ENCODE measurements around the gene CAMTA1.
A peak's percentile ranks its signal among the peaks of the same experiment; 100 is the strongest.
"Not testable (repeated sequence)": the region's sequence is repeated elsewhere in the genome, so short reads cannot be mapped to it uniquely, and the experiment has no call there.

CAMTA1 gene

DNA sequence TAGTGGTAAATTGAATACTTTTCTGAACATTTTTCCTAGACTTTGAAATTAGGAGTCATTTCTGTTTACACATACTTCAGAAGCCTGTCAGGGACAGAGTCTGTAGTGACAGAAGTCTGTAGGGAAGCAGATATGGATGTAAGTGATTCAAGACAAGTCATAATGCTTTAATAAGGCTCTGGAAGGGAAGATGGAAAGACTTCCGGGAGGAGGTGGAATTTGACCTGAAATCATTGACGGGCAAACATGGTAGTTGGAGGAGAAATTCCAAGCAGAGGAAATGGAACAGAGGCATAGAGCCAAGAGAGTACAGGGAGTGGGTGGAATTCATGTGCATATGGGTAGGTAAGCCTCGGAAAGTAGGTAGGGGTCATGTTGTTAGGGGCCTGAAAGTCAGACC is 22.5 kb downstream of the CAMTA1 start:
- no peak for DNase-seq (ENCODE audit: low read depth)

DNA sequence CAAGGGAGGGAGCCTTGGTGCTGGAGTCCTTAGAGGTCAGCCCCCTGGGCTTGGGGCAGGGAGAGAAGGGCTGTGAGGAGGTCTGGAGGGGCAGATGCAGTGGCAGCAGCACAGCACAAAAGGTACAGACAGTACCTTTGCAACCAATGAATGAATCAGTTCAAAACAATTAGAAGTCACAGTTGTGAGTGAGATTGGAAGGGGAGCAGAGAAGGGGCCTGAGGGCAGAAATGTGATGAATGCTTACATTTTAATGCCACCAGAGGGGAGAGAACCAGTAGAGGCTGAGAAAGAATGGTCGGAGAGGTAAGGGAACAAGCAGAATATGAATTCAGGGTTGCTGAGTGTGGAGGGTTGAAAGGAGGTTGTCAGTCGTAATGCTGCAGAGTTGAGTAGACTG is 24.2 kb downstream of the CAMTA1 start:
- DNase-seq (ENCODE audit: low read depth), result no peak

DNA sequence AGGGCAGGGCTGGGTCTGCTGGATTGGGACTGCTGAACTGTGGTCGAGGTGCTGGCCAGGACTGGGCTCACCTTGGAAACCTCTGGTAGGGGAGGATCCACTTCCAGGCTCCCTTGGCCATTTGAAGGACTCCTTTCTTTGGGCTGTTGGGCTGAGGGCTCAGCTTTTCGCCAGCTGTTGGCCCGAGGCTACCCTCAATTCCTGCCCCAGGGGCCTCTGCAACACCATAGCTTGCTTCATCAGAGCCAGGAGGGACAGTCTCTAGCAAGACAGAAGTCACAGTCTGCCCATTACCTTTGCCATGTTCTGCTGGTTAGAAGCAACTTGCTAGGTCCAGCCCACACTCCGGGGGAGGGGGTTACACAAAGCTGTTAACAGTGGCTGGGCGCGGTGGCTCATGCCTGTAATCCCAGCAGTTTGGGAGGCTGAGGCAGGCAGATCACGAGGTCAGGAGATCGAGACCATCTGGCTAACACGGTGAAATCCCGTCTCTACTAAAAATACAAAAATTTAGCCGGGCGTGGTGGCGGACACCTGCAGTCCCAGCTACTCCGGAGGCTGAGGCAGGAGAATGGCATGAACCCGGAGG is 25.0 kb downstream of the CAMTA1 start:
- not testable (repeated sequence) for DNase-seq (ENCODE audit: low read depth)

DNA sequence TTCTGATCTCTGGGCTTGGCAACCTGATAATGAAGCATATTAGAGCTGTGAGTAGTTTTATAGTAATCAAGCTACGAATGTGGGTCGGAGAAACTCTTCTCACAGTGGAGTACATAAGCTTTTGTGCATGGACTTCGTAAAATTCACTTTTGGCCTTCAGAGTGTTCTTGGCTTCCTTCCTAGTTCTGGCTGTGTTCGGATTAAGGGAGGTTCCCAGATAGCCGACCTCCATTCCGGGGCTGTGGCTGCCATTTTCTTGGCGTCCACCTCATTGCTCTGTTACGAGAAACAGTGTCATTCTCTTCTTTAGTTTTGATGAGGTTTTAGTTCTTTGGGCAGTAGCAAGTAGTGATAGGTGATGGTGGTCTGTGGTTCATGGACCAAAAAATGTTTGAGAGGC is 26.3 kb downstream of the CAMTA1 start:
- no peak for DNase-seq (ENCODE audit: low read depth)

DNA sequence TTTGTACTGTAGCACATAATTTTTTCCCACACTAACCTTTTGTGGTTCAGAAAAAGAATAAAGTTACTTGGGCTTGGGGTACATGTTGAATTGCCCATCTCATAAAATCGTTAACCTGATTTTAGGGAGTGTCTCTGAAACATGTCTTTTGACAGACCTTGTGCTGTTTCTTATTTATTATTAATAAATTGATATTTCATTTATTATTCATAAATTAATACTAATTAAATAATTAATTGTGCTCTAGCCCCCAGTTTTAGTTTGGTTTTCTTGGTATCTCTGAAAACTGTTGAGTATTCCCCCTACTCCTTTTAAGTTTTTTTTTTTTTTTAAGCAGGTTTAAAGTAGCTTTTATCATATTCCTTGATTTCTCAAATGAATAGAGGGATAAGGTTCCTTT is 27.9 kb downstream of the CAMTA1 start:
- no peak for DNase-seq (ENCODE audit: low read depth)

DNA sequence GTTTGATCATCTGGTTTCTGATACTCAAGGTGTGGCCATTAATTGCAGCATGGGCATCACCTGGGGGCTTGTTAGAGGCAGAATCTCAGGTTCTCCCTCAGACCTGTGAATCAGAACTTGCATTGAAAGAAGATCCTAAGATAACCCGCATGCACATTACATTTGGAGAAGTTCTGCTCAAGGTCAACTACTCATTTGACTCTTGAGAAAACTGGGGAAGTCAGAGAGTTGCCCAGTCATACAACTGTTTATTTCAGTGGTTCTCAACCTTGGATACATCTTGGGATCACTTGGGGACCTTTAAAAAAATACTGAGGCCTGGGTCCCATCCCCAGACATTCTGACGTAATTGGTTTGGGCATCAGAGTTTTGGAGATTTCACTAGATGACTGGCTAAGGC is 30.5 kb downstream of the CAMTA1 start:
- no peak for DNase-seq (ENCODE audit: low read depth)

DNA sequence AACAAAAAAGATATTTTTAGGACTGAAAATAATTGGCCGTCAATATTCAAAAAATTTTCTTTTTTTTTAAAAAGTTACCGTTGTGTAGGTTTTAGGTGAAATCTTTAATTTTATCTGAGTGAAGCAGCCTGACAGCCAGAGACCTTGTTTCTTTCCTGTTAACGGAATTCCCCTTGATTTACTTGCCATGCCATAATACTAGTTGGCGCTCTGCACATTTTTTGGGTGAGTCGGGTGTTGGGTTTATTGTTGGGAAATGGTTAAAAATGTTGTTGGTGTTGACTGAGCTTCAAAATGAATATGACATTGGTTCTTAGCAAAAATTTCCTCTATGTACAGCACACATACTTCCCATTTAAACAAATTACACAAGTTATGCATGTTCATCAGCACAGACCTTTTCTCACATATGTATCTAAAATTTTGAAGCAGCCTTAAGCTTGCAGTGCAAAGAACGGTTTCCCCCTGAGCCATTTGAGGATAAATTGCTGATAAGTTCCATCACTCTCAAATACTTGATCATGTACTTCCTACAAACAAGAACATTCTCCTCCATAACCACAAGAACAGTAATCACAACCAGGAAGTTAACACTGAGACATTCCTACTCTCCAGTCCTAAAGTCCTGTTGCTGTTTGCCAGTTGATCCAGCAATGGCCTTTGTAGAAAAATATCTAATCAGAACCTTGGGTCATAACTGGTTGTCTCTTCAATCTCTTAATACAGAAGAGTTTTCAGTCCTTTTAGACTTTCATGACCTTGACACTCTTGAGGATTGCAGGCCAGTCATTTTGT is 34.2 kb downstream of the CAMTA1 start:
- peak; percentile 14 for DNase-seq (ENCODE audit: low read depth)

DNA sequence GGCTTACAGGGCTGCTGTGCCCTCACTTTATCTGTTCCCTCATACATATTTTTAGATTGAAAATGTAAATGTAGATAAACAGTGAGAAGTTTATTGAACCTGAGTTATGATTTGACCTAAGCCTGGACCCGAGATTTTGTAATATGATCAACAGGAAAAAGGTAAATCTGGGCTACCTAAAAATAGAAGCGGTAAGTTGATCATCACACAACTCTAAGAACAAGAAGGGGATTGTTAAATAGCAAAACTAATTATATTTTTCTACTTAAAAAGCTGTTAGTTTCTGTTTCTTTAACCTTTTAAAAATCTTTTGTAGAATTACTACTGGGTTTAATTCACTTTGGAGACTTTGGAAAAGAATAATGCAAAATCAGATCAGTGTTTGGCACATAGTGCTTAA is 35.6 kb downstream of the CAMTA1 start:
- no peak for DNase-seq (ENCODE audit: low read depth)

DNA sequence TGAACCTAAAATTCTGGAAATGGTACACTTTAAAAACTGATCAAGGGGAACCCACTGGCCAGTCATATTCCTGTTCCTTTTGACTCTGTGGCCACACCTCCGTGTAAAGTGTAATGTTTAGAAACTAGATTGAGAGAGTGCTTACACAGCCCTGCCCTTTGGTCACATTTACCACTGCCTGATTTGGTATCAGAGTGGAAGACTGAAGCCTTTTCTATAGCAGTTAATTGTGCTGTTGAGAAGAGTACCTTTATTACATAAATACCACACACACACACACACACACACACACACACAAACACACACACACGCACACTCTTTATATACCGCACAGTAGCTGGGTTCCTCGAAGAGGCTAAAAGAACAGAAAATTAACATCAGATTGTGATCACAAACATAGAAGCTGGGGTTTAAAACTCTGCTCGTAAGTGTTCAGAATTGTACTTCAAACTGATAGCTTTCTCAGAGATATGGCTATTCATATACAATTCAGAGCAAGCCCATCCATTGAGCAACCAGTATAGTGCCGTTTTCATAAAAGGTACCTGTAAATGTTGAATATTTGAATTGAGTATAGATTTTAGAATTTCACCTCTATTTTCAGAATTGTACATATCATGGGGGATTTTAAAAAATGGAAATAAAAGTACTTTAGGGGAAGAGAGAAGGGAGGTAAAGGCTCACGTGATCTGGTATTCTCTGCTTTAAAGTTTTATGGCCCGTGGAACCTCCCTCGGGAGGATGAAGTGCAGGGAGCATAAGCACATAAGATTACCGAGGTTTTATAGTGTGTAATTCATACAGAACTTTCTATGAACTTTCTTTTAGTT is 37.5 kb downstream of the CAMTA1 start:
- no peak for DNase-seq (ENCODE audit: low read depth)

DNA sequence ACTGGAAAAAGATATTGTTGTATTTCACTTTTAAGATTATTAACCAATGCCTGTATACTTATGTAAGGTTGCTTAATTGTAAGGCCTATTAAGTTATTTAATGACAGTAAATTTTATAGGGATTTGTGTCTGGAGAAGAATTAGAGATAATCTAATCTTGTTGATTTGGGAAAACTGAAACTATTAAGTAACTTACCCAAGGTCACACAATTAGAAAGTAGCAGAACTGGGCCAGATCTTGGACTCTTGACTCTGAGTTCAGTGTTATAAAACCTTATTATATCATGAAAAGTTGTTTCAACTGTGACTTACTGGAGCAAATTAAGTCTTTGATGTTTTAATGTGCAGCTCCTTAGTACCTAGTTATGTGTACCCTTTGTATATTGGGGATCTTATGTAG is 38.5 kb downstream of the CAMTA1 start:
- DNase-seq (ENCODE audit: low read depth), result no peak

DNA sequence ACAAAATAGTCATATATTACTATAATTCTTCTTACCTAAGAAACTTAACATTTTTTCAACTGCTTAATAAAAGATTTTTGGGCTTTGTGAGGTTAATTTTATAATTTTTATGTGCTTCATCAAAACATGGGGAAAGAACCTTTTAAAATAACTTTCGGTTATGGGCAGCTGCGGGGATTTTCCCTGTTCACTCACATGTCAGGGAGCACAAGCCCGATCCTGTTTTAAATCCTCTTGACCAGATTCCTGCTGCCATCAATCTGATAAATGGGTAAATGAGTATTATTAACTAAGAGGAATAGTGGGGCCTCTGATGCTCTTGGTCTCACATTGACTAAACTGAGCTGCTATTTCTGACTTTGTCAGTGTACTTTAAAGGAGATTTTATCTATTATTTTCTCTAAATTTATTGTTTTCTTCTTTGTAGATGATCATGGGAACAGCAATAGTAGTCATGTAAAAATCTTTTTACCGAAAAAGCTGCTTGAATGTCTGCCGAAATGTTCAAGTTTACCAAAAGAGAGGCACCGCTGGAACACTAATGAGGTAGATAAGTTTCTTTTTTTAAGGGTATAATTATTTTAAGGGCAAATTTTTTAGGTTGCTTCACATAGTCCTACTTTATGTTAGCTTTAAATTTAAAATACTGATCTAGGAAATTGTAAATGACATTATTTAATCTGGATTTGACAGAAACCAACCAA is 39.6 kb downstream of the CAMTA1 start:
- no peak for DNase-seq (ENCODE audit: low read depth)

DNA sequence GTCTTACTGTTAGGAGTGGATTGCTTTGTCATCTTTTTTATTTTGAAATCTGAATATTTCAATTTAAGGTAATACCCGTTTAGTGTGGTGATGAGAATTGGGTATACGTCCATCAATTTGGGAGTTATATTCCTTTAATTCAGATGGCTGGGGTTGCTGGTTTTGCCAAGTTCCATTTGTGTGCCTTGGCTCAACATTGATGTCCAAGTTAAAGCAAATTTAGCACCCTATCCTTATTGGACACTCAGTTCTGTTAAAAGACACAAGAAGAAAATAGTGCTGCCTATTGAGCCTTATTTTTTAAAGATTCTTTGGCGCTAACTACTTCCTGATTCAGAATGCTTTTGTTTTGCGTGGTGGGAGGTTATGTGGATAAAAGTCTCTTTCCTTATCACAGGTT is 40.6 kb downstream of the CAMTA1 start:
- no peak for DNase-seq (ENCODE audit: low read depth)

DNA sequence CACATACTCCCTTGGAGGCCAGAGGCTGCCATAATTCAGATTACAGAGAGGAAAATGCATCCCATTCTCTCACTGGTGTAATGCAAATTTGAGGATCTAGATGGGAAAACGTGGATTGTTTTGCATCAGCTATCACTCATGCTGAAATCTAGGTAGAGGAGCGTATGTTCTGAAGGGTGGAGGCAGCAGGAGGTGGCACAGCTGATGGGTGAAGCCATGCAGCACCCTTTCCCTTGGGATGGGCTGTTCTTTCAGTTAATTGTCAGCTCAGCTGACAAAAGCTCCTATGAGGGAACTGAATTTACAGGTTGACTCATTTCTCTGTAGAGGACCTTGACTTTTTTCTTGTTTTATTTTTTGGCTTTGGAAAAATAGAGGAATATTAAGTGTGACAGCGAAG is 41.8 kb downstream of the CAMTA1 start:
- DNase-seq (ENCODE audit: low read depth), result no peak

DNA sequence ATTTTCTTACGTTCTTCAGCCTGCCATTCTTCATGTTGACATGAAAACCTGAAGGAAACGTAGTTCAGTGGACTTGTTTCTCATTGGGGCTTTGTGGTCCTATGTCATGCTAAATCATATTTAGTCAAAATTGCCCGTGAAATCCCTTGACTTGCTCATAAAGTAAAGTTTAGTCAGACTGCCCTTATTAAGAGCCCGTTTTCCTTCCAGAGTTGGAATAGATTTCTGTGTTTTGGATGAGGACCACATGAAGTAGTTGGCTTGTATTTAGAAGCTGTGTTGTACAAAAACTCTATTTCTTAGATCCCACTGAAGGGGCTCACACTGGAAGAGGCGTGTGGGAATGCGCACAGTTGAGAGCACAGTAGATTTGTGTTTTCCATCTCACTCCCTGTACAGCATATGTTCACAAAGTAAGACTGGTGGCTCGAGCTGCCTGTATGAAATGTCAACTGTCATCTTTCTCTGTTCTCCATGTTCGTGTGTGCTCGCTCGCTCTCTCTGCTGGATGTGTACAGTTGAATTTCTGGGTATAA is 42.4 kb downstream of the CAMTA1 start:
- no peak for DNase-seq (ENCODE audit: low read depth)

DNA sequence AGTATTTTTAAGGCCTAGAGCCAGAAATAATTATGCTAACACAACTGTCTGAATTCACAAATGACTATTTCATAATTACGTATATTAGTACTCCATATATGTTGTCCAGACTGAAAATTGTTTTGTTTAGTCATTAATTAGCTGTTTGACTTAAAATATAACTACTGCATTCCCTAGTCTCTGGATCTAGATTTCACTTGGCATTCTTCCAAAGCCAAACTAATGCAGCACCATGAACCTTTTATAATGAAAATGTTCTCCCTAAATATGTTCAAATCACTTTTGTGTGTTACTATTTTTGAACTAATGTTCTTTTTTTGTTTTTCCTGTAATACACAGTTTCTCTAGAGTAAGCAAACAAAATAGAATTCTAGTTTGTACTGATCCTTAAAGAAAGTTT is 46.1 kb downstream of the CAMTA1 start:
- no peak for DNase-seq (ENCODE audit: low read depth)

DNA sequence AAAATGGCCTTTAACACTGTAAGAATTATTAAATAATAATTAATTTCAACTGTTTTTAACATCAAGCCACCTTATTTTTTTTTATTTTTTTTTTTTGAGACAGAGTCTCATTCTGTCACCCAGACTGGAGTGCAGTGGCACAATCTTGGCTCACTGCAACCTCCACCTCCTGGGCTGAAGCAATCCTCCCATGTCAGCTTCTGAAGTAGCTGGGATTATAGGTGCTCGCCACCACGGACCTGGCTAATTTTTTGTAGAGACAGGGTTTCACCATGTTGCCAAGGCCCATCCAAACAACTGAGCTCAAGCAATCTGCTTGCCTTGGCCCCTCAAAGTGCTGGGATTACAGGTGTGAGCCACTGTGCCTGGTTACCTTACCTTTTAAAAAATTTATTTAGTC is 46.8 kb downstream of the CAMTA1 start:
- DNase-seq (ENCODE audit: low read depth), result not testable (repeated sequence)

DNA sequence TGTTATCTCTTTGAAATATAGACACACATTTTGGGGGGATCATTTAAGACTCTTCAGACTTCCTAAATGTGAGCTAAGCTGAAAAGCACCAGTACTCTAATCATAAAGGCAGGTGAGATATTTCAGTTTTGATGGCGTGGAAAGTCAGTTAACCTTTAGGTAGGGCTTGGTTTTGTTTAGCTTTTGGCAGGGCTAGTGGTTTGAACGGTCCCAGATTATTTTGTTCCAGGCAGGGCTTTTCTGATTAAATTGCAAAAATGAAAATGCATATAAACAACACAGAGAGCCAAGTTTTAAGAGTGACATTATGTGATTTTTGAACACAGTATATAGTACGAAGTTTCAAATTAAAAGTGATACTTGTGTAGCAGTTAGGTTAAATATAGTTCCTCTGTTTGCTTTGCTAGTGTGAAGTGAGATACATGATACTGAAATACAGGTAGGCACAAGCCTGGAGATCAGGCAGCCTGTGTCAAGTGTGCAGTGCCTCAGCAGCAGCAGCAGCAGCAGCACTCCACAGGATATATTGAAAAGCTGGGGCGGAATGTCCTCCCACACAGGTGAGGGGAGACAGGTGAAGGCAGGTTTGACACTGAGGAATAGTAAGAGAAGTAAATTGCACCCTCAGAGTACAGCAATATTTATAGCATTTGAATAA is 47.4 kb downstream of the CAMTA1 start:
- DNase-seq (ENCODE audit: low read depth), result no peak

DNA sequence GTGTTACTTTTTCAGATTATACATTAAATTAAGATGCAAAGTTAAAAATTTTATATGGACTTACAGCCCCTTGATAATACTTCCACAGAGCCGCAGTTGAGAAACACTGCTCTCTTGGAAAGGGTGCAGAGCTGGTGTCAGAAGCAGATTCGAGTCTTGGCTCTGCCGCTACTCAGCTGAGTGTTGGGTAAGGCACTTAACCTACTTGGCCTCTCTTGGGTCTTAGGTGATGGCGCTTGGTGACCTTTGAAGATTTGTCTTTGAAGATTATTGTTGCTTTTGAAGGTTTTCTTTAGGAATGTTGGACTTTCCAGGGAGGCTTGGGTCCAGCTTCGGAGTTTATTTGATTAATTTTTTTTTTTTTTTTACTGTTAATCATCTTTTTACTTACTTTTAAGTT is 48.5 kb downstream of the CAMTA1 start:
- DNase-seq (ENCODE audit: low read depth), result no peak

DNA sequence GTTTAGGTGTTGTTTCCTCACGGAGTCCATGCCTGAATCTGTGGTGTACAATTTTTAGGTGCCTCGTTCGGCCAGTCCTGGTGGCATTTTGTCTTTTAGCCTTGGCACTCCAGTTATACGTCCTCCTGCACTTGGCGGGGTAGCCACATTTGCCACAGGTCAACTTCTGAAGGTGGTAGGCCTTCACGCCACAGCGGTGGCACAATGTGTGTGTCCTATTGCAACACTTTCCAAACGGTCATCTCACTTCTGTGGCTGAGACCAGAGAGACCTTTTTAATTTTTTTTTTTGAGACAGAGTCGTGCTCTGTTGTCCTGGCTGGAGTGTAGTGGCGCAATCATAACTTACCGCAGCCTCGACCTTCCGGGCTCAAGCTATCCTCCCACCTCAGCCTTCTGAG is 49.1 kb downstream of the CAMTA1 start:
- no peak for DNase-seq (ENCODE audit: low read depth)

DNA sequence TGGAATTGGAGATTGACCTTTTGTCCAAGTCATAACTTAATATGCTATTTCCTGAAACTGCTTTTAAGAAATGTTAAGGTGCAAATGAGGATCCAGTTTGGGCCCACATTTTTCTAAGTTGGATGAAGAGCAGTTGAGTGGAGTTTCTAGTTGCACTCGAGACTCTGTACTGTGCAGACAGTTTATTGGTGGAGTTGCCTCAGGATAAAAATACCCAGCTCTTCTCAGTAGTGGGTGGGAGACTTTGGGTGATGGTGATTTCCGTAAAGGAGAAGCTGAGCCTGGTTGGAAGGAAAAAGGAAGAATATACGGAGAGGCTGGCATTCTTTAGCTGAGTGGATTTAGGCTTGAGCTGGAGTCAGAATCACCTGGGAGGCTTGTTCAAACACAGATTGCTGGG is 49.9 kb downstream of the CAMTA1 start:
- no peak for DNase-seq (ENCODE audit: low read depth)

DNA sequence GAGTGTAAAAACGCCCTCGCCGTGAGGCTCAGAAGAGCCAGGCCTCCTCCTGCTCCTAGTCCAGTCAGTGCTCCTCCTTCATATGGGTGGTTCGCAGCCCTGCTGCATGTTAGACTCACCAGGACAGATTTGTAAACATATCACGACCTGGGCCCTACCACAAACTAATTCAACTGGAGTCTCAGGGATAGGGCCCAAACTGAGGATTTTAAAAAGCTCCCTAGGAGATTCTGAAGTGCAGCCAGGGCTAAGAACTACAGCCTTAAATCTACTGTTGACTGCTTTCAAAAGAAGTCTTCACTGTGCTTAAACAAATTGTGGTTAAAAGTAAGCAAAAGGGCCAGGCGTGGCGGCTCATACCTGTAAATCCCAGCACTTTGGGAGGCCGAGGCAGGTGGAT is 57.0 kb downstream of the CAMTA1 start:
- DNase-seq (ENCODE audit: low read depth), result no peak

DNA sequence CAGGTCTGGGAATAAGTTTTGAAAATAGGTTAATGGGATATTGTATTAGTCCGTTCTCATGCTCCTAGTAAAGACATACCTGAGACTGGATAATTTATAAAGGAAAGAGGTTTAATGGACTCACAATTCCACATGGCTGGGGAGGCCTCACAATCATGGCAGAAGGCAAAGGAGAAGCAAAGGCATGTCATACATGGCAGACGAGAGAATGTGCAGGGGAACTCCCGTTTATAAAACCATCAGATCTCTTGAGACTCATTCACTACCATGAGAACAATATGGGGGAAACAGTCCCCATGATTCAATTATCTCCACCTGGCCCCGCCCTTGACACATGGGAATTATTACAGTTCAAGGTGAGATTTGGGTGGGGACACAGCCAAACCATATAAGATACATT is 60.5 kb downstream of the CAMTA1 start:
- not testable (repeated sequence) for DNase-seq (ENCODE audit: low read depth)

All from ELR (cell line).